Cerebellar nuclear complex (tissue), 1 donor: ENCODE data around the gene SERTAD2.

ENCODE experiments used
- DNase-seq, 2 experiments: peaks; one replicate each; lab custom pipeline; 2025; lab: John Stamatoyannopoulos, UW

The SERTAD2 gene

DNA sequence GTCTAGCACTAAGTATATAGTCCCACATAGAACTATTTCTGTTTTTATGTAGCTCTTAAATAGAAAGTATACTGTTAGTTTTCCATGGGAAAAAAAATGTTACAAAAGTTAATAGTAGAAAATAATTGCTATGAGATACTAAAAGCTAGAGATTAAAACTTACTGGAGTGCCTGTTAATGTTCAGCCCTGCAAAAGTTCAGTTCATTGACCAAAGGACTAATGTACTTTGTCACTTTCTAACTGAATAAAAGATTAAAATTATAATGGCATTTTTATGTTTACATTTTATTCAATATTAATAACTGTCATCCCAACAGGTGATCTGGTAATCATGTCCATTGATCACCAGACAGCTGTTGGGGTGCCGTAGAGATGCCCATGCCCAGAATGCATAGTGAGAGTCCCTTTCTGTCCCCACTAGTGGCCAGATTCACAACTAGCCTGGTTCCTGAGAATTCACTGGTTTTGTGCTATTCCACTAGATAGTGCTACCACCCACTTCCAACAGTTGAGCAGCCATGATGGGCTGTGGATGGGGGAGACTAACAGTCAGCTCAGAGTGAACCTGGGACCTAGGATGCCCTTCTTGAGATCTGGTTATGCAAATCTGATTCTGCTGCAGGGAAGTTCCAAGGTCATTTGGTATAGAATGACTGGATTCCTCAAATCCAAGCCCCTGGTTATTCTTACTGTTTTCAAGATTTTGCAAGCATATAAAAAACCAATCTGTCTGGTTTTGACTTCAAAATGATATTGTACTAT, 71.8 kb downstream of the SERTAD2 start:
- no peak for DNase-seq
